ENCODE results near the gene CTCF. TPM values are rescaled to one million over a fixed set of nuclear protein-coding genes. Genes with fewer than 3 reads are reported as not detected.

Gene CTCF
- total RNA-seq, 1 experiment from 2014 or later = 26.4 TPM

GRCh38 chr16:67664871-67665270 lies 102.5 kb downstream of the CTCF start:
- in situ Hi-C loops (cut with HindIII; ENCODE audit: low pct_unique_long_range_greater_than_20kb, low sequenced_read_pairs) = no loop called here
- no peak for DNase-seq (ENCODE audit: low read depth, low spot score)

DNA sequence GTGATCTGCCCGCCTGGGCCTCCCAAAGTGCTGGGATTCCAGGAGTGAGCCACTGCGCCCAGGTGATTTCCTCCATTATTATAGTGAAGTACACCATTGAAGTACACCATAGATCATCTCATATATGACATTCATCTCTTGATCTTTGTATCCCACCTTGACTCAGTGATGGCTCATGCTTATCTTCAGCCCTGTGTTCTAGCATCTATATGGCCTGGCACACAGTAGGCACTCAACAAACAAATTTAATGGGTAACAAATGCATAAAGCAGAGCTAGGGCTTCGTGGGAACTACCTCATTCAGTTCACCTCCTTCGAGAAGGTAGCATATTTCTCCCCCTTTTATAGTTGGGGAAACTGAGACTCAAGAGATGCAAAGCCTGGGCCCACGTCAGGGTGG lies 103.3 kb downstream of the CTCF start:
- no peak for DNase-seq (ENCODE audit: low read depth, low spot score)
- in situ Hi-C loops (cut with HindIII; ENCODE audit: low pct_unique_long_range_greater_than_20kb, low sequenced_read_pairs) = no loop called here

DNA sequence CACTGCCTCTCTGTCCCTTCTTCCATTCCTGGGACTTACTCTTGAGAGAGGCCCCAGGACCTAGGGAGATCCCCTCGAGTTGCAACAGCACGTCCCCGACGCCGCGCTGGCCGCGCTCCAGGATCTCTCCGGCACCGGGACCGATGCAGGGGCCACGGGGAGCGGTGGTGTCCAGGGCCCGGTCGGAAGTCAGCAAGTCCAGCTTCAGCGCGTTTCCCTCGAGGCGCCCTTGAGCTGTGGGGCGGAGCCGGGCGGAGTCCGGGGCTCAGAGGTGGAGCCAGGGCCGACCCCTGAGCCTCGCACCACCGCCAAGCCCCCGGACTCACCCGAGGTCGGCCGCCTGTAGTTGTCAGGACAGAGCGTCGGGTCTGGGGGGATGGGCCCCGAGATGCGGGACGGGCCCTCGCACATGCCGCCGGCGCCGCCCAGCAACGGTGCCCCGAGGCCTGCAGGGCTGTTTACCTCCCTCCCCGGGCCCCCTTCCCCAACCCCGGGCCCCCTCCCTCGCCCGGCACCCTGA lies 103.8 kb downstream of the CTCF start:
- in situ Hi-C loops (cut with HindIII; ENCODE audit: low pct_unique_long_range_greater_than_20kb, low sequenced_read_pairs) = no loop called here
- no peak for DNase-seq (ENCODE audit: low read depth, low spot score)

DNA sequence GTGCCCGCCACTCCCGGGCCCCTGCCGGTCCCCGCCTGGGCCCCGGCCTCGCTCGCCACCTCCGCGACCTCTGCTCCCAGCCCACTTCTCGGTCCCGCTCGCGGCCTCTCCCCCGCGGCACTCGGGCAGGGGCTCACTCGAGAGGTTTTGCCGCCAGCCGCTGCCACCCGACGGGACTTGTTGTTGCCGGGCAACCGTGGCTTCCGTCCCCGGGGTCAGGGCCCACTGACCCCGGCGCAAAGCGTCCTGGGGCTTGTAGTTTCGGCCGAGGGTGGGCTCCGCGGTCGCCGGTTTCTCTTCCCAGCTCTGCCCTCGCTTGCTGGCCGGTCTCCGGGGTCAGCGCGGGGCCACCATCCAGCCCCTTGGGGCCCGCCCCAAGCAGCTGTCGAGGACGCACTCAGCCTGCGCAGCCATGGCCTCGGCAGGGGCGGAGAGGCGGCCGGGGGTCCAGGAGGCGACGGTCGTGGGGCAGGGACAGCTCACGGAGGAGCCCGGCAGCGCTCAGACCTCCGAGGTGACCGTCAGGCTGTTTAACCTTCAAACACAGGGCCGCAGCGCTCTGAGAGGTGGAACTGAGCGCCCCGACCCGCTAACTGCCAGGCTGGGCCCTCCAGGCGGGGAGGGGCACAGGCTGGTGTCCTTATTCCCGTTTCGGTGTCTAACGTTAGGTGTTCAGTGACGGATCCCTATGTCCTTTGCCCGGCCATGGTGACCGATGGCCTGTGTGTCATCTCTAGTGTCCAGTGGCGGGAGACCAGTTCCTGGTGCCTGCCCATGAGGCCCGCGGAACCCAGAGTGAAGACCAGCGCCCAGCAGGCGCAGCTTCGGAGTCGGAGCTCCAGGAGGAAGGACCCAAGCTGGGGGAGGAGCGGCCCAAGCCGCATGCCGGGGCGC lies 104.5 kb downstream of the CTCF start, which contains the start of the genes C16orf86 and ENKD1:
Gene C16orf86, plus strand, starts transcription at position 256 of the 894 bp plus-strand sequence. Its CDS starts 157 bp downstream, at position 413.
Gene ENKD1, minus strand, starts transcription at position 192 of the 894 bp plus-strand sequence. CDS start 308 bp downstream, outside the sequence.
- DNase-seq (ENCODE audit: low read depth, low spot score) = peak; percentile 72
- in situ Hi-C loops (cut with HindIII; ENCODE audit: low pct_unique_long_range_greater_than_20kb, low sequenced_read_pairs) = no loop called here

DNA sequence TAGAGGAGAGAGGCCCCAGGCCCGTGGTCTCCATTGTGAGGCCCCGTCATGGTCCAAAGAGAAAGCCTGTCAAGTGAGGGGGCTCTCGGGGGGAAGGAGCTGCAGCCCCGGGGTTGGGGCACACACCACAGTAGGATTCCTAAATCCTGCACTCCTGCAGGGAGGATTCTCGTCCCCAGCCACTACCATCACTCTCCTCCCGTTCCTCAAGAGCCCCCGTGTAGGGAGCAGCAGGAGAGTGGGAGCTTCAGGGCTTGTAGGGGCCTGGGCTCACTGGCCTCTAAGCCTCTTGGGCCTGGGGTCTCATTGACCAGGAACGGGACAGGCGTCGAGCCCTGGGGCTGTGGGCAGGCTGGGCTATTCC lies 105.1 kb downstream of the CTCF start:
- in situ Hi-C loops (cut with HindIII; ENCODE audit: low pct_unique_long_range_greater_than_20kb, low sequenced_read_pairs) = no loop called here
- DNase-seq (ENCODE audit: low read depth, low spot score) = no peak

GRCh38 chr16:67667817-67668494 lies 105.6 kb downstream of the CTCF start:
- peak; percentile 92 for DNase-seq (ENCODE audit: low read depth, low spot score)
- in situ Hi-C loops (cut with HindIII; ENCODE audit: low pct_unique_long_range_greater_than_20kb, low sequenced_read_pairs) = no loop called here

DNA sequence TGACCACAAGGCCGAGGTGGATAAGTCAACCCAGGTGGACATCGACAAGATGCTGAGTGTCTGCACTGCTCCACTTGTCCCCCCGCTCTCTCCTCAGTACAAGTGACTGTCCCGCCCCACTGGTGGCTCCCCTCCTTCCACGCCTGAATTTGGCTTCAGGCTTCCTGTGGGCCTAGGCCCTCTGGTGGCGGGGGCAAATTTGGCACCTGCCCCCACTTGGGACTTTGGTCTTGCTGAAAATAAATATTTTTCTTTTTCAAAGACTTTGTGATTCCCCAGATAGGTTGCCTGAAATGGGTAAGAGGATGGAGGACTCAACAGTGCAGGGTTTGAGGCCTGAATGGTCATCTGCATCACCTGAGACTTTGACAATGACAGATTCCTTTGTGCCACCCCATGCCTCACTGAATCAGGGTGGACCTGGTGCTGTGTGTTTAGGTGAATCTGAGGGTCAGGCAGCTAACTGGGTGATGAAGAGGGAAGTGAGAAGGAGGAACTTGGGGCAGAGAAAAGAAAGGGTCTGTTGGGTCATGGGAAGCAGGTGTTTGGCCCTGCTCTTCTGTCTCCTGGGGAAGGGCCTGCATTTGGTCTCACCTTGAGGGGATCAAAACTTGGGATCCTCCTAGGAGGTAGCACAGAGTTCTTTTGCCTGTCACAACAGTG lies 106.3 kb downstream of the CTCF start:
- in situ Hi-C loops (cut with HindIII; ENCODE audit: low pct_unique_long_range_greater_than_20kb, low sequenced_read_pairs) = no loop called here
- no peak for DNase-seq (ENCODE audit: low read depth, low spot score)

DNA sequence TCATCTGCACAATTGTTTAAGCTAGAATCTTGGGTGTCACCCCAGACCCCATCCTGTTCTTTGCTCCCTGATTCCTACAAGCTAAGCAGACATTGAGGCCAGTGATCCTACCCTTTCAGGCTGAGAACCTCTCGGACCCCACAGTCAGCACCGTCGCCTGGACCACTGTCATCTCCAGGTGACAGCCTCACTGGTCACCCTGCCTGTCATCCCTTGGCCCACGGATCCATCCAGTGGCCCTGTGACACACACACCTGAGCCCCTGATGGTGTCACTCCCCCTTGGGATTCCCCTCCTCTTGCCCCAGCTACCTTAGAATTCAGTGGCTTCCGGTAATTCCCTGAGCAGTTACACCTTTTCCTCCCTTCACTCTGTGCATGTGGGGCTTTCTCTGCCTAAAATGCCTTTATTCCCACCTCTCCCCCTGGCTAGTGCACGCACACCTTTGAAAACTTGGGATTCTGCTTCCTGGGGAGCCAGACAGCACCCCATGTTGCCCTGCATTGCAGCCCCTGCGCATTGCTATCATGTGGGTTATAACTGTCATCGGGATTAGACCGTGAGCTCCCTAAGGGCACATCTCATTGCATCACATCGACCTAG lies 107.3 kb downstream of the CTCF start:
- in situ Hi-C loops (cut with HindIII; ENCODE audit: low pct_unique_long_range_greater_than_20kb, low sequenced_read_pairs) = no loop called here

DNA sequence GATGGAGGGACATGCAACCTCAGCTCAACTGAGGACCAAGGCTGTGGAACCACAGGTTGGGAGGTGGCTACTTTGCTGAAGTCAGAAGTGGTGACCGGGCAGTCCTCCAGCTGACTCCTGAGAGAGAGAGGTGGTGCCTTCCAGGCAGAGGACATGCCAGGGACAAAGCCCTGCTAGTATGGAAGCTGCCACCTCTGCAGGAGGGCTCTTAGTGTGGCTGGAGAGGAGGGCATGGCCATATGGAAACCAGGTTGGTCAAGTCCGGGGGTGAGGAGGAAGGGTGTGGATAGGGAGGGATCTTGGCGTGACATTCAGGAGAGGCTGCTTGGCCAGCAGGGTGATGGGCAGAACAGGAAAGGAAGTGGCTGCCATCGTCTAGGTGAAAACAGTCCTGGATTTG lies 110.0 kb downstream of the CTCF start:
- in situ Hi-C loops (cut with HindIII; ENCODE audit: low pct_unique_long_range_greater_than_20kb, low sequenced_read_pairs) = no loop called here
- DNase-seq (ENCODE audit: low read depth, low spot score) = no peak

More for the DNA sequence above, 107.3 kb downstream of the CTCF start:
- DNase-seq (ENCODE audit: low read depth, low spot score) = no peak

- DNase-seq (ENCODE audit: low read depth, low spot score) = peak; percentile 76
- in situ Hi-C loops (cut with HindIII; ENCODE audit: low pct_unique_long_range_greater_than_20kb, low sequenced_read_pairs) = no loop called here
Observed at GRCh38 chr16:67672739-67673662, 110.7 kb downstream of the CTCF start.

- DNase-seq (ENCODE audit: low read depth, low spot score) = peak; percentile 27
- in situ Hi-C loops (cut with HindIII; ENCODE audit: low pct_unique_long_range_greater_than_20kb, low sequenced_read_pairs) = no loop called here
Observed at GRCh38 chr16:67673712-67674580, 111.6 kb downstream of the CTCF start.

- in situ Hi-C loops (cut with HindIII; ENCODE audit: low pct_unique_long_range_greater_than_20kb, low sequenced_read_pairs) = no loop called here
- no peak for DNase-seq (ENCODE audit: low read depth, low spot score)
Observed at GRCh38 chr16:67674851-67675578, 112.7 kb downstream of the CTCF start.

GRCh38 chr16:67675579-67675935 lies 113.2 kb downstream of the CTCF start:
- in situ Hi-C loops (cut with HindIII; ENCODE audit: low pct_unique_long_range_greater_than_20kb, low sequenced_read_pairs) = no loop called here
- DNase-seq (ENCODE audit: low read depth, low spot score) = no peak

GRCh38 chr16:67675999-67676398 lies 113.7 kb downstream of the CTCF start:
- in situ Hi-C loops (cut with HindIII; ENCODE audit: low pct_unique_long_range_greater_than_20kb, low sequenced_read_pairs) = no loop called here
- DNase-seq (ENCODE audit: low read depth, low spot score) = no peak

GRCh38 chr16:67676516-67676915 lies 114.2 kb downstream of the CTCF start:
- no peak for DNase-seq (ENCODE audit: low read depth, low spot score)
- in situ Hi-C loops (cut with HindIII; ENCODE audit: low pct_unique_long_range_greater_than_20kb, low sequenced_read_pairs) = no loop called here
